Hematopoietic multipotent progenitor cell treated with erythropoietin and hydrocortisone succinate and interleukin-3 and kit ligand, for 6 days (in vitro differentiated cells): Measurements from ENCODE around the gene ZNF414.
"Not testable (repeated sequence)": the region's sequence is repeated elsewhere in the genome, so short reads cannot be mapped to it uniquely, and the experiment has no call there.

Source experiments
- DNase-seq: peaks from one replicate; pipeline ENCODE4 v3.0.0-alpha.2; 2015

ZNF414 gene

GRCh38 chr19:8517551-8518442 is 3.8 kb upstream of the ZNF414 start:
- peak; percentile 75 for DNase-seq

GRCh38 chr19:8515317-8515716 is 1.4 kb upstream of the ZNF414 start:
- DNase-seq, result peak; percentile 77

GRCh38 chr19:8514505-8515009 is 590 bp upstream of the ZNF414 start:
- DNase-seq, result not testable (repeated sequence)

GRCh38 chr19:8513036-8513686 is 806 bp downstream of the ZNF414 start:
- no peak for DNase-seq

- DNase-seq, result peak; percentile 81
Measured at GRCh38 chr19:8512115-8512967, 1.6 kb downstream of the ZNF414 start.

- no peak for DNase-seq
Measured at GRCh38 chr19:8511573-8512101, 2.3 kb downstream of the ZNF414 start.

- DNase-seq, result no peak
Measured at GRCh38 chr19:8510589-8511115, 3.3 kb downstream of the ZNF414 start.

- DNase-seq, result no peak
Measured at GRCh38 chr19:8506402-8506957, 7.5 kb downstream of the ZNF414 start.

- peak; percentile 75 for DNase-seq
Measured at GRCh38 chr19:8505680-8506401, 8.1 kb downstream of the ZNF414 start.

GRCh38 chr19:8504919-8505318 is 9.0 kb downstream of the ZNF414 start:
- no peak for DNase-seq

- peak; percentile 85 for DNase-seq
Measured at GRCh38 chr19:8504171-8504570, 9.8 kb downstream of the ZNF414 start.

- no peak for DNase-seq
Measured at GRCh38 chr19:8503510-8503909, 10.5 kb downstream of the ZNF414 start.

GRCh38 chr19:8501981-8502380 is 12.0 kb downstream of the ZNF414 start:
- no peak for DNase-seq

GRCh38 chr19:8501516-8501915 is 12.5 kb downstream of the ZNF414 start:
- DNase-seq, result no peak

GRCh38 chr19:8500158-8500557 is 13.8 kb downstream of the ZNF414 start:
- peak; percentile 59 for DNase-seq

- DNase-seq, result no peak
Measured at GRCh38 chr19:8499048-8499833, 14.7 kb downstream of the ZNF414 start.

- no peak for DNase-seq
Measured at GRCh38 chr19:8498295-8498694, 15.7 kb downstream of the ZNF414 start.

GRCh38 chr19:8494158-8494557 is 19.8 kb downstream of the ZNF414 start:
- DNase-seq, result peak; percentile 66

- DNase-seq, result no peak
Measured at GRCh38 chr19:8491574-8491973, 22.4 kb downstream of the ZNF414 start.

GRCh38 chr19:8490873-8491272 is 23.1 kb downstream of the ZNF414 start:
- DNase-seq, result no peak

GRCh38 chr19:8490395-8490760 is 23.6 kb downstream of the ZNF414 start:
- no peak for DNase-seq
